DOHH2 (cell line): Measurements from ENCODE around the gene DDX17.

Source experiments
- H3F3A ChIP-seq: fragments of 200-600 bp; sonication (generic), shearing (Covaris generic); 2 replicates; pipeline ENCODE4 v1.6.0; 2016; ENCODE audit warnings: antibody characterized with exemption, mild to moderate bottlenecking; ENCODE audit not compliant: control insufficient read depth, insufficient read depth
- H3K27ac ChIP-seq: fragments of 200-600 bp; sonication (generic); 2 replicates; pipeline ENCODE4 v1.5.1; 2014; ENCODE audit warnings: low read depth, mild to moderate bottlenecking, low read length, moderate library complexity
- H3K27me3 ChIP-seq: fragments of 200-600 bp; sonication (generic); 2 replicates; pipeline ENCODE4 v1.6.1; 2014; ENCODE audit warnings: mild to moderate bottlenecking, low read length, mixed read lengths; ENCODE audit not compliant: control insufficient read depth
- H3K36me3 ChIP-seq: fragments of 200-600 bp; sonication (generic); 2 replicates; pipeline ENCODE4 v1.6.1; 2014; ENCODE audit warnings: mild to moderate bottlenecking, low read length, moderate library complexity, mixed read lengths; ENCODE audit not compliant: control insufficient read depth
- H3K4me1 ChIP-seq: fragments of 200-600 bp; sonication (generic); 2 replicates; pipeline ENCODE4 v1.6.1; 2014; ENCODE audit warnings: mild to moderate bottlenecking, low read length, mixed read lengths; ENCODE audit not compliant: control insufficient read depth
- H3K4me2 ChIP-seq: fragments of 200-600 bp; sonication (generic); 2 replicates; pipeline ENCODE4 v1.6.0; 2014; ENCODE audit warnings: mild to moderate bottlenecking, low read length, moderate library complexity
- H3K4me3 ChIP-seq: fragments of 200-600 bp; sonication (generic); 2 replicates; pipeline ENCODE4 v1.5.1; 2014; ENCODE audit warnings: mild to moderate bottlenecking, low read length, mixed read lengths
- H3K79me2 ChIP-seq: fragments of 200-600 bp; sonication (generic); 2 replicates; pipeline ENCODE4 v1.6.1; 2014; ENCODE audit warnings: mild to moderate bottlenecking, low read length, mixed read lengths; ENCODE audit not compliant: control insufficient read depth
- H3K9me2 ChIP-seq: fragments of 200-600 bp; sonication (generic); replicated peaks from 2 replicates; pipeline ENCODE4 v1.6.1; 2014; ENCODE audit warnings: mild to moderate bottlenecking, low read length, mixed read lengths; ENCODE audit not compliant: control insufficient read depth
- H3K9me3 ChIP-seq: fragments of 200-600 bp; sonication (generic); 2 replicates; pipeline ENCODE4 v1.6.1; 2014; ENCODE audit warnings: antibody characterized with exemption, low read length, mixed read lengths; ENCODE audit not compliant: control insufficient read depth, insufficient read depth
- H4K20me1 ChIP-seq: fragments of 200-600 bp; sonication (generic); 2 replicates; pipeline ENCODE4 v1.6.0; 2014; ENCODE audit warnings: low read depth, mild to moderate bottlenecking, antibody characterized with exemption, low read length, moderate library complexity; ENCODE audit not compliant: control insufficient read depth, insufficient read depth
- CTCF ChIP-seq: fragments of 200-600 bp; sonication (generic); IDR thresholded peaks from one replicate; pipeline ENCODE4 v1.5.1; 2014; ENCODE audit warnings: antibody characterized with exemption, mild to moderate bottlenecking, low read depth, low read length; ENCODE audit not compliant: poor library complexity, severe bottlenecking
- EZH2phosphoT487 ChIP-seq: fragments of 200-600 bp; sonication (generic); IDR thresholded peaks from 2 replicates; pipeline ENCODE4 v1.6.1; 2017; ENCODE audit warnings: borderline replicate concordance, mild to moderate bottlenecking, antibody characterized with exemption, low read length, moderate library complexity, mixed read lengths

DDX17 gene

GRCh38 chr22:38467904-38468442, 38.1 kb downstream of the DDX17 start, which contains the start of gene KDELR3:
Gene KDELR3 (plus strand): TSS chr22:38468096. CDS start chr22:38468234, 138 bp downstream.
- peak within 1 kb of the TSS; percentile 27 for H3K4me2 ChIP-seq
- H3K27ac ChIP-seq, result no peak within 1 kb of the TSS
- no peaks in the 10 kb centered on the region for H3K79me2 ChIP-seq
- TF ChIP-seq CTCF, result no peak
- TF ChIP-seq EZH2phosphoT487, result no peak
- H3K9me2 ChIP-seq, result no peaks in the 10 kb centered on the region
- H3F3A ChIP-seq, result no peaks in the 10 kb centered on the region
- H3K4me3 ChIP-seq, result peak within 1 kb of the TSS; percentile 27; the same call in 1 of the 2 replicates
- H3K36me3 ChIP-seq, result no peaks in the 10 kb centered on the region
- peaks cover 52% of the 10 kb centered on the region for H3K27me3 ChIP-seq
- H3K4me1 ChIP-seq, result peaks cover 6% of the 10 kb centered on the region
- no peaks in the 10 kb centered on the region for H3K9me3 ChIP-seq
- H4K20me1 ChIP-seq, result no peaks in the 10 kb centered on the region

GRCh38 chr22:38467438-38467903, 38.6 kb downstream of the DDX17 start:
- TF ChIP-seq EZH2phosphoT487, result no peak
- no peak for TF ChIP-seq CTCF
- H3K4me3 ChIP-seq, result no peak overlapping the region
- H3K4me2 ChIP-seq, result peak overlapping the region; percentile 27
- no peaks in the 10 kb centered on the region for H3K9me3 ChIP-seq
- no peaks in the 10 kb centered on the region for H3K79me2 ChIP-seq
- peaks cover 53% of the 10 kb centered on the region for H3K27me3 ChIP-seq
- H3F3A ChIP-seq, result no peaks in the 10 kb centered on the region
- no peak overlapping the region for H3K27ac ChIP-seq
- H4K20me1 ChIP-seq, result no peaks in the 10 kb centered on the region
- H3K4me1 ChIP-seq, result peaks cover 6% of the 10 kb centered on the region
- H3K9me2 ChIP-seq, result no peaks in the 10 kb centered on the region
- no peaks in the 10 kb centered on the region for H3K36me3 ChIP-seq

GRCh38 chr22:38465673-38466490, 40.2 kb downstream of the DDX17 start:
- Histone ChIP-seq H3K27ac (no peak overlapping the region), H3F3A (no peaks in the 10 kb centered on the region), H3K4me3 (no peak overlapping the region), H3K9me2 (no peaks in the 10 kb centered on the region), H3K9me3 (no peaks in the 10 kb centered on the region), H3K36me3 (no peaks in the 10 kb centered on the region), H3K4me2 (no peak overlapping the region), H3K4me1 (peaks cover 19% of the 10 kb centered on the region), H4K20me1 (no peaks in the 10 kb centered on the region), H3K27me3 (peaks cover 65% of the 10 kb centered on the region), H3K79me2 (no peaks in the 10 kb centered on the region)
- no peak for TF ChIP-seq EZH2phosphoT487
- no peak for TF ChIP-seq CTCF
